ENCODE data around the gene MEGF11. TPM values are rescaled to one million over a fixed set of nuclear protein-coding genes. Genes with fewer than 3 reads are reported as not detected.

The MEGF11 gene
- total RNA-seq, 1 donor from 2014 or later = 6.2 TPM

GRCh38 chr15:66114863-66115425 is 138.6 kb downstream of the MEGF11 start:
- no peak for DNase-seq (ENCODE audit: low read depth)

GRCh38 chr15:66112388-66112787 is 141.2 kb downstream of the MEGF11 start:
- DNase-seq (ENCODE audit: low read depth) = no peak

- no peak for DNase-seq (ENCODE audit: low read depth)
Measured at GRCh38 chr15:66111363-66111762, 142.2 kb downstream of the MEGF11 start.

- no peak for DNase-seq (ENCODE audit: low read depth)
Measured at GRCh38 chr15:66110864-66111263, 142.7 kb downstream of the MEGF11 start.

- DNase-seq (ENCODE audit: low read depth) = no peak
Measured at GRCh38 chr15:66109826-66110225, 143.7 kb downstream of the MEGF11 start.

- no peak for DNase-seq (ENCODE audit: low read depth)
Measured at GRCh38 chr15:66108483-66109265, 144.9 kb downstream of the MEGF11 start.

- no peak for DNase-seq (ENCODE audit: low read depth)
Measured at GRCh38 chr15:66107070-66107469, 146.5 kb downstream of the MEGF11 start.

- DNase-seq (ENCODE audit: low read depth) = no peak
Measured at GRCh38 chr15:66105286-66106265, 148.0 kb downstream of the MEGF11 start.

GRCh38 chr15:66103293-66103590 is 150.3 kb downstream of the MEGF11 start:
- DNase-seq (ENCODE audit: low read depth) = no peak

GRCh38 chr15:66102563-66103292 is 150.8 kb downstream of the MEGF11 start:
- no peak for DNase-seq (ENCODE audit: low read depth)

GRCh38 chr15:66101715-66102395 is 151.7 kb downstream of the MEGF11 start:
- peak; percentile 42 for DNase-seq (ENCODE audit: low read depth)

GRCh38 chr15:66100761-66101160 is 152.8 kb downstream of the MEGF11 start:
- no peak for DNase-seq (ENCODE audit: low read depth)

GRCh38 chr15:66099950-66100671 is 153.4 kb downstream of the MEGF11 start:
- peak; percentile 76 for DNase-seq (ENCODE audit: low read depth)

- DNase-seq (ENCODE audit: low read depth) = no peak
Measured at GRCh38 chr15:66098022-66098363, 155.6 kb downstream of the MEGF11 start.

- no peak for DNase-seq (ENCODE audit: low read depth)
Measured at GRCh38 chr15:66097151-66098021, 156.2 kb downstream of the MEGF11 start.

GRCh38 chr15:66096688-66097058 is 156.9 kb downstream of the MEGF11 start:
- DNase-seq (ENCODE audit: low read depth) = no peak

GRCh38 chr15:66095871-66096687 is 157.5 kb downstream of the MEGF11 start:
- DNase-seq (ENCODE audit: low read depth) = no peak

- no peak for DNase-seq (ENCODE audit: low read depth)
Measured at GRCh38 chr15:66094331-66094730, 159.2 kb downstream of the MEGF11 start.

Measured in renal cortical epithelial cell (primary cell).